Endothelial cell of umbilical vein (primary cell): Measurements from ENCODE around the gene PRDM16.

Source experiments
- EZH2 ChIP-seq: IDR thresholded peaks from 2 replicates; pipeline ENCODE4 v1.6.1; 2012; ENCODE audit warnings: borderline replicate concordance, low read depth, mild to moderate bottlenecking, moderate library complexity, low read length, inconsistent platforms; ENCODE audit not compliant: severe bottlenecking
- FOS ChIP-seq: IDR thresholded peaks from 2 replicates; pipeline ENCODE4 v1.6.1; 2011; ENCODE audit warnings: mild to moderate bottlenecking, low read length, moderate library complexity, borderline replicate concordance; ENCODE audit not compliant: insufficient read depth
- GATA2 ChIP-seq: IDR thresholded peaks from 2 replicates; pipeline ENCODE4 v1.7.0; 2011; ENCODE audit warnings: low read depth, mild to moderate bottlenecking, moderate library complexity, mixed read lengths, low read length; ENCODE audit not compliant: insufficient read length, insufficient read depth
- JUN ChIP-seq: IDR thresholded peaks from 2 replicates; pipeline ENCODE4 v1.6.1; 2011; ENCODE audit warnings: borderline replicate concordance, low read depth; ENCODE audit not compliant: insufficient read length, insufficient read depth
- POLR2A ChIP-seq: IDR thresholded peaks from 2 replicates; pipeline ENCODE4 v1.6.1; 2012; ENCODE audit warnings: low read depth, mild to moderate bottlenecking, control low read depth, low read length
- POLR2AphosphoS5 ChIP-seq: IDR thresholded peaks from 2 replicates; pipeline ENCODE4 v1.6.1; 2012; ENCODE audit warnings: low read depth, mild to moderate bottlenecking, control low read depth, low read length, moderate library complexity; ENCODE audit not compliant: insufficient read depth
- TF ChIP-seq, protein P1 (sequence below), 2 donors: IDR thresholded peaks; 1 replicate in 1 of 2; 2 replicates in 1 of 2; pipeline ENCODE4 v1.5.1; 2011; ENCODE audit warnings: low read length in 2 of 2, mild to moderate bottlenecking in 2 of 2, moderate library complexity in 2 of 2, control low read depth in 1 of 2, inconsistent platforms in 1 of 2, low read depth in 1 of 2; ENCODE audit not compliant: insufficient read depth in 1 of 2; ENCODE audit errors: extremely low read depth in 1 of 2
- TF ChIP-seq, protein P2 (sequence below): IDR thresholded peaks from 2 replicates; pipeline ENCODE4 v1.6.1; 2011; ENCODE audit not compliant: insufficient read depth, insufficient read length

DNA sequence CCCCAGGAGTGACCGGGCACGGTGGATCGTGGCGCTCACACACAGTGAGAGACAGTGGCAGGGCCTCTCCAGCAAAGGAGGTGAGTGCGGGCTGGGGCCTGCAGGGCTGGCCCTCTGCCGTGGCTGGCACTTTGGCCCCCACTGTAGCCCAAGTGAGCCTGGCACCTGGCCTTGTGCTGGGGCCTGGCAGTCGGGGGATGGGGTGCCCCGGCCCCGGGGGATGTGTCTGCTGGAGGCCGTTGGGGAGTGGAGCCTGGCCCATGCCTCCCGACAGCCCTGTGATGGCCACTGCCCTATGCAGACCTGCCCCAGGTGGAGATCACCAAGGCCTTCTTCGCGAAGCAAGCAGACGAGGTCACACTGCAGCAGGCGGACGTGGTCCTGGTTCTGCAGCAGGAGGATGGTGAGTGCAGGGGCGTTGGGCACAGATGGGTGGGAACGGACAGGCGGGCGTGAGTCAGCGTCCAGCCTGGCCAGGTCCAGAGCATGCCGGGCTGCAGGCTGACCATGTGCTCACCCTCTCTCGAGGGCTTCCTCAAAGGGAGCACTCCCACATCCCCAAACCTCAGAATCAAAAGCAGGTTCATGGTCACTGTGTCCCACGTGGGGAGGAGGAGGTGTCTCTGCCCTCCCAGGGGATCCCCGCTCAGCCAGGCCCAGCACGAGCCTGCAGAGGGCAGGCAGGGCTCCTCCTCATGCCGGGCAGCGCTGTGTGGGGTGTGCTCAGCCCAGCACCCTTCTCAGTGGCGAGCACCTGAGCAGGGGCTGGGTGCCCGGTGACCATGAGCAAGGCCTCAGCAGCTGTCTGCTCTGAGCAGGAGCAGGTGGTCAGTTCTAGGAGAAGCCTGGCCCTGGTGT is 410.7 kb downstream of the PRDM16 start:
- TF ChIP-seq, protein P1, sequence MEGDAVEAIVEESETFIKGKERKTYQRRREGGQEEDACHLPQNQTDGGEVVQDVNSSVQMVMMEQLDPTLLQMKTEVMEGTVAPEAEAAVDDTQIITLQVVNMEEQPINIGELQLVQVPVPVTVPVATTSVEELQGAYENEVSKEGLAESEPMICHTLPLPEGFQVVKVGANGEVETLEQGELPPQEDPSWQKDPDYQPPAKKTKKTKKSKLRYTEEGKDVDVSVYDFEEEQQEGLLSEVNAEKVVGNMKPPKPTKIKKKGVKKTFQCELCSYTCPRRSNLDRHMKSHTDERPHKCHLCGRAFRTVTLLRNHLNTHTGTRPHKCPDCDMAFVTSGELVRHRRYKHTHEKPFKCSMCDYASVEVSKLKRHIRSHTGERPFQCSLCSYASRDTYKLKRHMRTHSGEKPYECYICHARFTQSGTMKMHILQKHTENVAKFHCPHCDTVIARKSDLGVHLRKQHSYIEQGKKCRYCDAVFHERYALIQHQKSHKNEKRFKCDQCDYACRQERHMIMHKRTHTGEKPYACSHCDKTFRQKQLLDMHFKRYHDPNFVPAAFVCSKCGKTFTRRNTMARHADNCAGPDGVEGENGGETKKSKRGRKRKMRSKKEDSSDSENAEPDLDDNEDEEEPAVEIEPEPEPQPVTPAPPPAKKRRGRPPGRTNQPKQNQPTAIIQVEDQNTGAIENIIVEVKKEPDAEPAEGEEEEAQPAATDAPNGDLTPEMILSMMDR (IDR thresholded peaks at IDR 0.05; ENCODE audit: extremely low read depth in 1 of 2, insufficient read depth in 1 of 2, low read depth in 1 of 2, low read length in 2 of 2), result no peak
- TF ChIP-seq FOS, result no peak
- no peak for TF ChIP-seq EZH2
- TF ChIP-seq, protein P2, sequence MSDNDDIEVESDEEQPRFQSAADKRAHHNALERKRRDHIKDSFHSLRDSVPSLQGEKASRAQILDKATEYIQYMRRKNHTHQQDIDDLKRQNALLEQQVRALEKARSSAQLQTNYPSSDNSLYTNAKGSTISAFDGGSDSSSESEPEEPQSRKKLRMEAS, result no peak
- TF ChIP-seq POLR2A, result no peak
- TF ChIP-seq POLR2AphosphoS5, result no peak
- no peak for TF ChIP-seq JUN
- no peak for TF ChIP-seq GATA2
